Activated T-cell treated with anti-CD3 and anti-CD28 coated beads, Interleukin-2, amount 50 U/mL, for 24 hours (primary cell): ENCODE measurements around the gene DLGAP4.

ENCODE experiments used
- DNase-seq: peaks from one replicate; pipeline ENCODE4 v3.0.0-alpha.2; 2020
- H3K27ac Mint-ChIP-seq: 2 replicates; pipeline ENCODE4 v1.8.0; 2020; ENCODE audit warnings: mild to moderate bottlenecking, mixed read lengths
- H3K27me3 Mint-ChIP-seq: 2 replicates; pipeline ENCODE4 v1.8.0; 2020; ENCODE audit warnings: mixed read lengths
- H3K36me3 Mint-ChIP-seq: 2 replicates; pipeline ENCODE4 v1.8.0; 2020; ENCODE audit warnings: low read depth, mixed read lengths
- H3K4me1 Mint-ChIP-seq: 2 replicates; pipeline ENCODE4 v1.8.0; 2020; ENCODE audit warnings: low read depth, mixed read lengths
- H3K4me3 Mint-ChIP-seq: 2 replicates; pipeline ENCODE4 v1.8.0; 2020; ENCODE audit warnings: mild to moderate bottlenecking, moderate library complexity, mixed read lengths
- H3K9me3 Mint-ChIP-seq: 2 replicates; pipeline ENCODE4 v1.8.0; 2020; ENCODE audit warnings: mixed read lengths

The DLGAP4 gene, protein sequence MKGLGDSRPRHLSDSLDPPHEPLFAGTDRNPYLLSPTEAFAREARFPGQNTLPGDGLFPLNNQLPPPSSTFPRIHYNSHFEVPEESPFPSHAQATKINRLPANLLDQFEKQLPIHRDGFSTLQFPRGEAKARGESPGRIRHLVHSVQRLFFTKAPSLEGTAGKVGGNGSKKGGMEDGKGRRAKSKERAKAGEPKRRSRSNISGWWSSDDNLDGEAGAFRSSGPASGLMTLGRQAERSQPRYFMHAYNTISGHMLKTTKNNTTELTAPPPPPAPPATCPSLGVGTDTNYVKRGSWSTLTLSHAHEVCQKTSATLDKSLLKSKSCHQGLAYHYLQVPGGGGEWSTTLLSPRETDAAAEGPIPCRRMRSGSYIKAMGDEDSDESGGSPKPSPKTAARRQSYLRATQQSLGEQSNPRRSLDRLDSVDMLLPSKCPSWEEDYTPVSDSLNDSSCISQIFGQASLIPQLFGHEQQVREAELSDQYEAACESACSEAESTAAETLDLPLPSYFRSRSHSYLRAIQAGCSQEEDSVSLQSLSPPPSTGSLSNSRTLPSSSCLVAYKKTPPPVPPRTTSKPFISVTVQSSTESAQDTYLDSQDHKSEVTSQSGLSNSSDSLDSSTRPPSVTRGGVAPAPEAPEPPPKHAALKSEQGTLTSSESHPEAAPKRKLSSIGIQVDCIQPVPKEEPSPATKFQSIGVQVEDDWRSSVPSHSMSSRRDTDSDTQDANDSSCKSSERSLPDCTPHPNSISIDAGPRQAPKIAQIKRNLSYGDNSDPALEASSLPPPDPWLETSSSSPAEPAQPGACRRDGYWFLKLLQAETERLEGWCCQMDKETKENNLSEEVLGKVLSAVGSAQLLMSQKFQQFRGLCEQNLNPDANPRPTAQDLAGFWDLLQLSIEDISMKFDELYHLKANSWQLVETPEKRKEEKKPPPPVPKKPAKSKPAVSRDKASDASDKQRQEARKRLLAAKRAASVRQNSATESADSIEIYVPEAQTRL

DNA sequence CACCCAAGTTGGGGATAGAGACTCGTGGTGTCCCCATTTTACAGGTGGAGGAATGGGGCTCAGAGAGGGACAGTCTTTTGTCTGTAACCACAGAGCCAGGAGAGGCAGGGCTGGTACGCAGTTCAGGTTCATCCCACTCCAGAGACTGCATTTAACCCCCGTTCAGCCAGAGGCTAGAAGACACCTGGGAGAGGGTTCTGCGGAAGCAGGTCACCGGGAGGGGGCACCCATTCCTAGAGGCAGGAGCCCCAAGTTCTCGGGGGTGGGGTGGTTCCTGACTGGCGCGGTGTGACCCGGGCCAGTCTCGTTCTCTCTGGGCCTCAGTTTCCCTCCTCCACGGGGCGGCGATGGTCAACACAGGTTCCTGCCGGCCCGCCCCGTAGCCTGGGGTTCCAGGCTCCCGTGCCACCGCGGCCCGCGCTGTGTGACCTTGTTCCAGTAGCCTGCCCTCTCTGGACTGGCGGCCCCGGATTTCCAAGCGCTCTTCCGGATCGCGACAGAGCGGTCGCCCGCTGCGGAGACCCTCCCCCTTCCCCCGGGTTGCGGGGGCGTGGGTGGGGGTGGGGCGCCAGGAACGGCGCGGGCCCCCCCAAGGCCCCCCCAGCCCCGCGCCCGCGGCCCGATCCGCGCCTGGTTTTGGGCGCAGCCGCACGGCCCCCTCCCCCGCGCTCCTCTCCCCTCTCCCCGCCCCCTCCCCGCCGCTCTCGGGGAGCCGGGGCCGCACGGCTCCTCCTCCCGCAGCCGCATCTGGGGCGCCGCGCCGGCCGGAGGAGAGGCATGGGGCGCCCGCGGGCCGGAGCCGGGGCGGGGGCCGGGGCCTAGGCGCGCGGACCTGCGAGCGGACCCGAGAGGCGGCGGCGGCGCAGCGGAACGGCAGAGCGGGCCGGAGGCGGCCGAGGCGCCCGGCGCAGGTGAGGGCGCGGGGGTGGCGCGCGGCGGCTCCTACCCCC lies at the start of gene DLGAP4:
Gene DLGAP4, plus strand, starts transcription at position 738 of the 950 bp plus-strand sequence. CDS start 125,379 bp downstream, outside the sequence.
- no peak for DNase-seq
- Mint-ChIP-seq H3K36me3 (no peaks in the 10 kb centered on the region), H3K27ac (no peak within 1 kb of the TSS), H3K4me3 (peak within 1 kb of the TSS; percentile 63), H3K27me3 (peaks cover 78% of the 10 kb centered on the region), H3K9me3 (no peaks in the 10 kb centered on the region), H3K4me1 (peaks cover 4% of the 10 kb centered on the region)

GRCh38 chr20:36259177-36260061 lies 46.7 kb upstream of the DLGAP4 start:
- Mint-ChIP-seq H3K4me1 (no peaks in the 10 kb centered on the region), H3K27me3 (no peaks in the 10 kb centered on the region), H3K9me3 (no peaks in the 10 kb centered on the region), H3K36me3 (peaks cover 32% of the 10 kb centered on the region), H3K27ac (no peak overlapping the region), H3K4me3 (no peak overlapping the region)
- DNase-seq: peak; percentile 22

DNA sequence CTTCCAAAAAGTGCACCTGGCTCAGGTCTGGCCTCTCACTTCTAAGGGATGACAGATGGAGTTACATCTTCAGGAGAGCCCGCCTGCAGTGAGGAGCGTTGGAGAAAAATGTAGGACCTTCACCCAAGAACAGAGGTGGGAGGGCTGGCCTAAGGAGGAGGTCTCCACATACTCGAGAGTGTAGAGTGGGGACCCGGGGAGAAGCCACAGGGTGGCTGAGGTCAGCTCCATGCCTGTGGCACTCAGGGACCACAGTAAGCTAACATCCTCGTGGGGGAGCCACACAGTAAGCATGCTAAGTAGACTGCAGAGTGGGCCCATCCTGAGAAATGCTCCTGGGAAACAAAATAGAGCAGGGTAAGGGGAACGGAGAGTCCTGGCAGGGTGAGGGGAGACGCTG lies 45.8 kb upstream of the DLGAP4 start:
- Mint-ChIP-seq H3K4me1 (no peaks in the 10 kb centered on the region), H3K36me3 (peaks cover 23% of the 10 kb centered on the region), H3K27me3 (no peaks in the 10 kb centered on the region), H3K9me3 (no peaks in the 10 kb centered on the region), H3K27ac (no peak overlapping the region), H3K4me3 (no peak overlapping the region)
- DNase-seq: peak; percentile 18

GRCh38 chr20:36261389-36262105 lies 44.6 kb upstream of the DLGAP4 start:
- peak; percentile 20 for DNase-seq
- H3K4me1 Mint-ChIP-seq: no peaks in the 10 kb centered on the region

GRCh38 chr20:36262440-36262839 lies 43.7 kb upstream of the DLGAP4 start:
- no peak overlapping the region for H3K27ac Mint-ChIP-seq
- H3K9me3 Mint-ChIP-seq: no peaks in the 10 kb centered on the region
- peak; percentile 25 for DNase-seq
- no peak overlapping the region for H3K4me3 Mint-ChIP-seq
- peaks cover 2% of the 10 kb centered on the region for H3K36me3 Mint-ChIP-seq
- H3K4me1 Mint-ChIP-seq: no peaks in the 10 kb centered on the region
- no peaks in the 10 kb centered on the region for H3K27me3 Mint-ChIP-seq

More at GRCh38 chr20:36261389-36262105, 44.6 kb upstream of the DLGAP4 start:
- Mint-ChIP-seq H3K4me3 (no peak overlapping the region), H3K27me3 (no peaks in the 10 kb centered on the region), H3K36me3 (peaks cover 11% of the 10 kb centered on the region), H3K9me3 (no peaks in the 10 kb centered on the region), H3K27ac (no peak overlapping the region)

GRCh38 chr20:36264426-36265246 lies 41.5 kb upstream of the DLGAP4 start:
- Mint-ChIP-seq H3K9me3 (no peaks in the 10 kb centered on the region), H3K27ac (no peak overlapping the region), H3K27me3 (no peaks in the 10 kb centered on the region), H3K36me3 (no peaks in the 10 kb centered on the region), H3K4me1 (no peaks in the 10 kb centered on the region), H3K4me3 (no peak overlapping the region)
- peak; percentile 19 for DNase-seq

DNA sequence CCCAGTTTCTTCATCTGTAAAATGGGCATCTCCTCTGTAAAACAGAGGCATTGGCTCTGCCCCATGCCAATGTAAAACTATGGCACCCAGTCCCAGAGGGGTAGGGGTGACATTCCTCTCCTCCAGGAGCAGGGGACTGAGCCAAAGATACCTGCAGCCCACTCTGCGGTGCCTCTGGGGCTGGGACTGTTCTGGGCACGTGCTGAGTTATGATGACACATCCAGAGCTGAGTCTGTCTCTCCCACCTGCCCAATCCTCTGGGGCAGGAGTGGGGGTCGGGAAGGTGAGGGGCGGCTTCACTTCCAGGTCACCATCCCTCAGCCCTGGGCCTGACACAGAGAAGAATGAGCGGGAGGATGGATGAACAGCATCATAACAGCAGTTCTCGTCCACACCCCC lies 40.0 kb upstream of the DLGAP4 start:
- no peak overlapping the region for H3K27ac Mint-ChIP-seq

DNA sequence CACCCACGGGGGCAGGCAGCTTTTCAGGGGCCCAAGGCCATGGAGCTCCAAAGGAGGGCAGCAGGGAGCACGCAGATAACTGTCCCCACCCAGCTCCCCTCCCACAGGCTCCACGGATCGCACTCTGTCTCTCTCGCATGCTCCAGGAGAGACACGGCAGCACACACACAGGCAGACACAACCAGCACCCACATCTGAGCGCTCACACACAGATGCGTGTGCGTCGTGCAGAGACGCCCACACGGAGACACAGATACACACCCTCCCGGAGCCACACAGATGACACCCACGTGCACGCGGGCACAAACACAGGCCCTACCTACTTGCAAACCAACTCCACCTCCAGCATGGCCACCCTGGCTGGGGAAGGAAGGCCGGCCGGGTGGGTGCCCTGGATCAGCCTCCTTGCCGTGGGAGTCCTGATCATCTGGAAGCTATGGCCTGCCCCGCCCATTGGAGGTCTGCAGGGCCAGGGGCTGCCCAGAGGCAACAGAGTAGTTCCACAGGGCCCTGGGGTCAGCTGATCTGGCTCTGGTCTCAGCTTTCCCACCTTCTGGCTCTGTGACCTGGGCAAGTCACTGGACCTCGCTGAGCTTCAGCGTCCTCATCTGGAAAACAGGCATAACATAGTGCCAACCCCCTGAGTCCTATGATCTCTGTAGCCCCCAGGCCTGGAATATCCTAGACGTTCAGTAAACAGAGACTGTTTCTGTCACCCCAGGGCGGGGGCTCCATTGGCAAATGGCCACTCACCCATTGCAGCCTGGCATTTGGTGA lies 38.3 kb upstream of the DLGAP4 start:
- Mint-ChIP-seq H3K4me1 (no peaks in the 10 kb centered on the region), H3K27me3 (no peaks in the 10 kb centered on the region), H3K36me3 (no peaks in the 10 kb centered on the region), H3K4me3 (no peak overlapping the region), H3K27ac (no peak overlapping the region), H3K9me3 (no peaks in the 10 kb centered on the region)
- DNase-seq: peak; percentile 11

More for the DNA sequence above, 40.0 kb upstream of the DLGAP4 start:
- no peaks in the 10 kb centered on the region for H3K4me1 Mint-ChIP-seq
- H3K36me3 Mint-ChIP-seq: no peaks in the 10 kb centered on the region
- H3K9me3 Mint-ChIP-seq: no peaks in the 10 kb centered on the region
- no peaks in the 10 kb centered on the region for H3K27me3 Mint-ChIP-seq
- DNase-seq: peak; percentile 18
- no peak overlapping the region for H3K4me3 Mint-ChIP-seq

- Mint-ChIP-seq H3K4me1 (no peaks in the 10 kb centered on the region), H3K27ac (no peak overlapping the region), H3K4me3 (no peak overlapping the region)
Observed at GRCh38 chr20:36268440-36269342, 37.4 kb upstream of the DLGAP4 start.

DNA sequence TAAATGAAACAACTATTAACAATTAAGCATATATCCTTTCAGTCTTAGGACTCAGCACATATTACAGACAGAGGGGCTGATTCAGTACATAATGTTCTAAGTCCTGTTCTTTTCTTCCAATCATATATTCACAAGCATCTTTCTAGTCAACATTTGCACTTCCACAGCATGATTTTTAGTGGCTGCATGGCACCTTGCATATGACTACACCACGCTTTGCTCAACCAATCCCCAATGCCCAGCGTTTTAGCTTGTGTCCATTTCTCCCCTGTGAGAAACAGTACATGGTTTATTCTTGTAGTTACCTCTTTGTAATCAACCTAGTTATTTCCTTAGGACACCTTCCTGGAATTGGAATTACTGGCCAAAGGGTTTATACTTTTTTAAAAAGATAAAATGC lies 36.6 kb upstream of the DLGAP4 start:
- Mint-ChIP-seq H3K4me3 (no peak overlapping the region), H3K27ac (no peak overlapping the region), H3K9me3 (no peaks in the 10 kb centered on the region), H3K36me3 (no peaks in the 10 kb centered on the region), H3K4me1 (no peaks in the 10 kb centered on the region), H3K27me3 (peaks cover under 1% of the 10 kb centered on the region)
- no peak for DNase-seq

More at GRCh38 chr20:36268440-36269342, 37.4 kb upstream of the DLGAP4 start:
- no peak for DNase-seq
- Mint-ChIP-seq H3K9me3 (no peaks in the 10 kb centered on the region), H3K27me3 (no peaks in the 10 kb centered on the region), H3K36me3 (no peaks in the 10 kb centered on the region)
